Measurements from ENCODE around the gene NKAIN2.
"Not testable (repeated sequence)": the region's sequence is repeated elsewhere in the genome, so short reads cannot be mapped to it uniquely, and the experiment has no call there.

The NKAIN2 gene

DNA sequence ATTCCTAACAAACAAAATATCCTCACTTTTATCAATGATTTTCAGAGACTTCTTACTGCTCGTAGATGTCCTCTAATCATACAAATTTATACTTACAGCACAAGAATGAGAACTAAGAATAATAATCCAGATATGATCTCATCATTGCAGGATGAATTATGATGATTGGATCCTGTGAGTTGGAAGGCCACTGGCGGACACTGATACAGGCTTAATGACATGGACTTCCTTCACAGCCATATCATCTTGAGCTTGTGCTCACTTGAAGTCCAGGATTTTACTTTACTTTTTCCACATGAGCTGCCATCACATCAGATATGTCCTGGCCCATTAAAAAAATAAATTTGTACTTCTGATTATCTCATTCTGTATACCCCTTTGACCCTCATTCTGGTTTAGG, 94.3 kb downstream of the NKAIN2 start:
- no peak for DNase-seq

DNA sequence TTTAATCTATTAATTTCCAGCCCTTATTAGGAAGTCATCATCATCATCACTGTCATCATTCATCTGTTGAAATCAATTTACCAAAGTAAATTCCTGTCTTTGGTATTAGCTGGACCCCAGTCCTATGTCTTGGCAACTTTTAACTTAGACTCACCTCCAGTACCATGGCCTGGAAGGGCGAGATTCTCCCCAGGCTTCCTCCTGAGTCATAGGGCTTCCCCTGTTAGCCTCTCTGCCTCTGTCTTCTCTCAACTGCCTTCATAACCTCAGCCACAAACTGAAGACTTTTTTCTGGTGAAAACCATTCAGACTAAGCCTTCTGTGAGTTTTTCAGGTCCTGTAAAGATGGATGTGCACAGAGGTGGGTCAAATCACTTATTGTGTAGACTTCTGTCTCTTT, 95.0 kb downstream of the NKAIN2 start:
- DNase-seq = no peak

- no peak for DNase-seq
These were observed 96.1 kb downstream of the NKAIN2 start for GRCh38 chr6:123899745-123900144.

GRCh38 chr6:123901436-123901835, 97.8 kb downstream of the NKAIN2 start:
- DNase-seq = no peak

GRCh38 chr6:123902738-123903313, 99.2 kb downstream of the NKAIN2 start:
- DNase-seq = no peak

DNA sequence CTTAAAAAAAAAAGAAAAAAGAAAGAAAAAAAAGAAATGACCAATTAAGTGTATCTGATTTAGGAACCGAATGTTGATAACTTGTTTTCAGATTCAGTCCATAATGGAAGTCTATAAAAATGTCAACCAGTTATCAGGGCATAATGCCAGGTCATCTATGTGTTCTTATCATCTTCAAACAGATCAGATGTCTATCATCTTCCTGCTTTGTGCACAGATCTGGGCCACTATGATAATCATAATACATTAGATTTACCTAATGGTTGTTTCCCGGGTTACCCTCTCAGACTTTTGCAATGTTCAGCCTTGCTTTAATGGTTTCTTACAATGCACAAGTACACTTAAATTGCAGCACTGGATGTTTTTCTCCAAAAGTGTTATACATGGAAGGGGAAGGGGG, 100.6 kb downstream of the NKAIN2 start:
- no peak for DNase-seq

DNA sequence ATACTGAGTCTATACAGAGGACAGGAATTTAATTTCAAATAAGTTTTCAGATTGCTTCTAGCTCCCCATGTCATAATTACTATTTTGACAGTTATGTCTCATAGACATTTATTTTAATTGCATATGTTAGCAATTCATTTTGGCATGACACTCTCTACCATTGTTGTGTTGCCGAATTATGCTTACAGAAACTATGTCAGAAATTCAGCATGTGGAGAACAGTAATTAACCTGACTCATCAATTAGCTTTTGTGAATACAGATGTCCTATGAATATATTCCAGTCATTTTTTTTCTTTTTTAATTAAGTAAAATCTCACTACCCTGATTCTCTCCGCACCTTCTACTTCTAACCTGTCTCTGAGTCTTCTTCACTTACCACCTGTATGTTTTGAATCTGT, 105.1 kb downstream of the NKAIN2 start:
- no peak for DNase-seq

GRCh38 chr6:123909989-123910388, 106.3 kb downstream of the NKAIN2 start:
- no peak for DNase-seq

- no peak for DNase-seq
These were observed 110.2 kb downstream of the NKAIN2 start for GRCh38 chr6:123913863-123914262.

- DNase-seq = not testable (repeated sequence)
These were observed 119.7 kb downstream of the NKAIN2 start for GRCh38 chr6:123923379-123923778.

DNA sequence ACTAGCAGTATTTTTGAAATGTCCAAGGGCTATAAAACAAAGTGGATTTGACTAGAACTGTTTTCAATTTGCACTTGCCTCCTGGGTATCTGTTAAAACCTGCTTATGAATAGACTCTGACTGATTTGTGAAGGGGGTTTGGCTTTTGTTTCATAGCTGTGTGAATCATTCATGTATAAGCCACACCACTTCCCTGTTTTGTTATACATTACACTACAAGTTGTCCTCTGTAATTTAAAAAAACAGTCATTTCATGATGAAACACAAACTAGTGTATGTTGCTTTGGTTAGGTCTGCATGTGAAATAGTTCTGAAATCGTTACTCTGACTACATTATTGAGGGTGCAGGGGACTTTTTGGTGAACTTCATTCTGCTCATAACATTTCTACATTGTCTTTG, 121.7 kb downstream of the NKAIN2 start:
- DNase-seq = no peak

DNA sequence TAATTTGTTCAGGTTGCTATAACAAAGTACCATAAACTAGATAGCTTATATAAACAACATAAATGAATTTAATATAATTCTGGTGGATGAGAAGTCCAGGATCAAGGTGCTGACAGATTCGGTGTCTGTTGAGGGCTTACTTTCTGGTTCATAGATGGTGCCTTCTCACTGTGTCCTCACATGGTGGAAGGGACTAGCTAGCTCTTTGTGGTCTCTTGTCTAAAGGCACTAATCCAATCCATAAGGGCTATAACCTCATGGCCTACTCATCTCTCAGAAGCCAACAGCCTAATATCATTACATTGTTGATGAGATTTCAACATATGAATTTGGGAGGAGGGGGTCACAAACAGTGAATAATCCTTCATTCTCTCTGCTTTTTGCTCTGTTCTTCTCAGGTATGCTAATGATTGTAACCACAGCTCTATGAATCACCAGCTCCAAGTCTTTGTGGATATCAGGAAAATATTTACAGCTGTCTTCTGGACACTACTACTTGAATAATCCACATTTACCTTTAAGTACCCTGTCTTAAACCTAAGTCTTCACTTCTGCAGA, 122.3 kb downstream of the NKAIN2 start:
- DNase-seq = no peak

- DNase-seq = no peak
These were observed 124.9 kb downstream of the NKAIN2 start for GRCh38 chr6:123928529-123928928.

DNA sequence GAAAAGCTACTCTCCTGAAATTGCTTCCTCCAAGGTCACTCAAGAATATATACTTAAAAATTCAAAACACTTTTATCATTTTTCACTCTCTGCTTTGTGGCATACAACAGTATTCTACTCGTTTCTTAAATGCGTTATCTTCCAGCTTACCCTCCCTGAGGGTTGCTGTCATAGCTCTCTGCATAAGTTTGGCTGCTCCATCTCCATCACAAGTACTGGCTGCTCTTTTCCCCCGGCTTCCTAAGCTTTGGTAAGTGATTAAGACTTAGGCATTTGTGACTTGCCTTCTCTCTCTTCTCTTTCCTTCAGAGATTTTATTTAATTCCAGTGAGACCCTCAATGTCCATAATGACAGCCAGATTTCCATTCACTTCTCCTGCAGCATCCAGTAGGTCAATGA, 128.3 kb downstream of the NKAIN2 start:
- DNase-seq = no peak

DNA sequence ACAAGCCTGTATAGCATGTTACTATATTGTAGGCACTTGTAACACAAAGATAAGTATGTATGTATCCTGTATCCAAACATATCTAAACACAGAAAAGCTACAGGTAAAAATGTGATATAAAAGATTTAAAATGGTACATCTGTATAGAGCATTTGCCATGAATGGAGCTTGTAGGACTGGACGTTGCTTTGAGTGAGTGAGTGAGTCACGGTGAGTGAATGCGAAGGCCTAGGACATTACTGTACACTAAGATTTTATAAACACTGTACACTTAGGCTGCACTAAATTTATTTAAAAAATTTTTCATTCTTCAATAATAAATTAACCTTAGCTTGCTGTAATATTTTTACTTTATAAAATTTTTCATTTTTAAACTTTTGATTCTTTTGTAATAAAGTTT, 136.9 kb downstream of the NKAIN2 start:
- no peak for DNase-seq

GRCh38 chr6:123941855-123942254, 138.2 kb downstream of the NKAIN2 start:
- no peak for DNase-seq

DNA sequence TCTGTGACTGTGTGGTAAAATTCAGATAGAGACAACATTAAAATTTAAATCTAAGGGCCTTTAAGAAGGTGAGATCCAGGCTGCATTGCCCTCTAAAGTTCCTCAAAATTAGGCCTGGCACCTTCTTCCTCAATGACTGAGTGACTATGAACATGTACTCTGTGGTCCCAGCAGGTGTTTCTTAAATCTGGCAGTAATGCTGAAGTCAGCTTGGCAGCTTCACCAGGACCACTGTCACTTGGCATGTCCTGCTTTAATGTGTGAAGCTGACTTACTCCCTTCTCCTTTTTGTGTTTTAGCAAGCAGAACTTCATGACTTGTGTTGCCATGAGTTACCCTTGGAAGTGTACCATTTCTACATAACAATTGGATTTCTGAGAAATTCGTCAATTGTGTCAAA, 141.7 kb downstream of the NKAIN2 start:
- DNase-seq = no peak

DNA sequence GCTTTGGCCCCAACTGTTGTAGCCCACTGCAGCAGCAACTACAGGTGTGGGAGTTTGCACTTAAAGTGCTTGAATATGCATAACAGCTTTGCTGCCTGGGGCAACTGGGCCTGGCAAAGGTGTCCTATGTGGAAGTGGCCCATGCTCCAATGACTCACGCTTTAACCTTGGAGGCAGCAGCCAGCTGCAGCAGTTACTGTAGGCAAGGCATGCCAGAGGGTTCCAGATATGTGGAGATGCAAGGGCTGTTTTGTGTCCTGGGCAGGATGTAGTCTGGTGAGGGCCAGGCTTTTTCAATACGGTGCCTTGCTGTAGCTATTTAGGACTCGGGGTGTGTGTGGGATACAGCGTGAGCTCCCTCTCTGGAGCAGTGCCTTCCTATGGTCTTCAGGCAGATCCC, 150.3 kb downstream of the NKAIN2 start:
- no peak for DNase-seq

DNA sequence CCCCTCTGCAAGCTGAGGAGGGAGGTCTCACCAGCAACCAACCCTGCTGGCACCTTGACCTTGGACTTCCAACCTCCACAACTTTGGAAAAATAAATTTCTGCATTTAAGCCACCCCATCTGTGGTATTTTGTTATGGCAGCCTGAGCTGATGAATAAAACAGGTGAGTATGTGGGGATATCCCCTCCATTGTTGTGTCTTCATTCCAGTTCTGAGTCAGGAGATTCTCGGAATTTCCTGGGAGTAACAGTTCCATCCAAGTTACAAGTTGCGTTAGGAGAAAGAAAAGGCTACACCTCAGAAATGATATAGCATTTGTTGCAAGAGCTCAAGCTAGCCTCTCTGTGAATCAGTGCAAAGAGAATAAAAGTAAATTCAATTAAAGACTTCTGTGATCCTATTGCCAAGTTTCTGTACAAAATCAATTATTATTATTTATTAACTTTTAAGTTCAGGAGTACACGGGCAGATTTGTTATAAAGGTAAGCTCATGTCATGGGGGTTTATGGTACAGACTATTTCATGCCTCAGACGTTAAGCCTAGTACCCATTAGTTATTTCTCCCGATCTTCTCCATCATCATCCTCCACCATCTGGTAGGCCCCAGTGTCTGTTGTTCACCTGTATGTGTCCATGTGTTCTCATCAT, 153.0 kb downstream of the NKAIN2 start:
- DNase-seq = no peak

DNA sequence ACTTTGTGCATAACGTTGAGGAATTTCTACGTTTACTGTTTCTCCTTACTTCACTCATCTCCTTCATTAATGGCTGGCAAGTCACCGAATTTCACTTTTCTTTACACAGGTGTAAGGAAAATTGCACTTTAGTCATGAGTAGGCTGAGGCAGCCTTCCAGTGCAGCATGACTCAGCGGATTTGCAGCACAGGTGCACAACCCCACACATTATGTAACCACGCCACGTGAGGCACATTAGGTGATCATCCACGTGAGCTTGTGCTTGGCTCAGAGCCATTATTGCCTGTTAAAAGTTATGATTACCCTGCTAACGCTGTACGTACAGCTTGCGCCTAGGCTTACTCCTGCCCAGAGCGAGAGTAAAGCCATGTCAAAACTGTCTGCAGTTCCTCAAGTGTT, 158.8 kb downstream of the NKAIN2 start:
- DNase-seq = no peak

DNA sequence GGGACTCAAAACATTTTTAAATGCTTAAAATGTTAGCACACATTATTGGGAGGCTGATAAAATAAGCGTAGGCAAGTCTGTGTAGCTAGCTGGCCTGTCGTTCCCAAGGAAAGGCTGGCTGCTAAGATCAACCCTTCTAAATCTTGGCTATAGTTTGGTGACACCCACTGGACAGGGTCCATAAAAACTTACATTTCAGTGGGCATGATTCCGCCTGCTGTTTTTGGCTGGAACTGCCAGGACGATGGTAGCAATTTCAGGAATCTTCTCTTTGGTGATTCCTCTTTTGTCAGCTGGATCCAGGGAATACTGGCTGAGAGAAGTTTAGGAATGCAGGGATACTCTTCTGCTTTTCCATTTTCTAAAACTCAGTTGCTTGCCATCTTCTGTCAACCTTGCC, 162.2 kb downstream of the NKAIN2 start:
- no peak for DNase-seq

- no peak for DNase-seq
These were observed 163.0 kb downstream of the NKAIN2 start for GRCh38 chr6:123966618-123967017.

- DNase-seq = no peak
These were observed 164.2 kb downstream of the NKAIN2 start for GRCh38 chr6:123967905-123968304.

GRCh38 chr6:123972600-123973294, 169.1 kb downstream of the NKAIN2 start:
- no peak for DNase-seq

Measured in CD4-positive, alpha-beta T cell treated with Interleukin-10 for 1 hour (primary cell).